Endothelial cell of umbilical vein (primary cell): Measurements from ENCODE around the gene ACKR3. TPM values are rescaled to one million over a fixed set of nuclear protein-coding genes. Genes with fewer than 3 reads are reported as not detected.

Experiments
- BruUV-seq: library from RNA; stranded (reverse); fragments of 400-500 nt; replicated peaks from 2 replicates; lab custom pipeline; 2021; lab: Mats Ljungman, UMichigan
- CTCF ChIA-PET: fragments of 300-600, 350-600 bp; sonication (Branson Sonifier 250); formaldehyde crosslinking; loops from one replicate; lab custom pipeline; 2021; ENCODE audit warnings: antibody characterized with exemption, inconsistent platforms; lab: Charles Lee
- POLR2A ChIA-PET: fragments of 300-600, 350-600 bp; sonication (Branson Sonifier 250); formaldehyde crosslinking; loops from one replicate; lab custom pipeline; 2021; ENCODE audit warnings: antibody characterized with exemption, inconsistent platforms; lab: Charles Lee
- DNase-seq: peaks from one replicate; pipeline ENCODE4 v3.0.0-alpha.2; 2011; ENCODE audit warnings: low read depth, low spot score
- FAIRE-seq: peaks from 2 replicates; lab custom pipeline; 2011; peaks lifted over from hg19 to GRCh38; lab: Jason Lieb, UNC
- H2AFZ ChIP-seq: 2 replicates; pipeline ENCODE4 v1.6.0; 2012; ENCODE audit warnings: low read depth, low read length, control low read depth, inconsistent platforms
- H3K27ac ChIP-seq: 2 replicates; pipeline ENCODE4 v1.5.1; 2011; ENCODE audit warnings: low read depth, mild to moderate bottlenecking, control low read depth, low read length, moderate library complexity; ENCODE audit not compliant: insufficient read depth
- H3K27me3 ChIP-seq, 2 experiments: 2 replicates each; pipeline versions ENCODE4 v1.6.0 to v1.6.1; 2011; ENCODE audit warnings: low read length in 2 of 2, mixed read lengths in 1 of 2; ENCODE audit not compliant: control insufficient read depth in 2 of 2, insufficient read depth in 2 of 2
- H3K36me3 ChIP-seq, 2 experiments: 2 replicates in 1 of 2; 3 replicates in 1 of 2; pipeline ENCODE4 v1.5.1; 2011; ENCODE audit warnings: low read length in 2 of 2, mild to moderate bottlenecking in 1 of 2, moderate library complexity in 1 of 2; ENCODE audit not compliant: control insufficient read depth in 2 of 2, insufficient read depth in 2 of 2; ENCODE audit errors: extremely low read depth in 1 of 2
- H3K4me1 ChIP-seq: 3 replicates; pipeline ENCODE4 v1.5.1; 2011; ENCODE audit warnings: mild to moderate bottlenecking, low read length; ENCODE audit not compliant: control insufficient read depth, insufficient read depth; ENCODE audit errors: extremely low read depth
- H3K4me2 ChIP-seq: 2 replicates; pipeline ENCODE4 v1.6.1; 2011; ENCODE audit warnings: low read length, control low read depth, mixed read lengths; ENCODE audit not compliant: insufficient read depth
- H3K4me3 ChIP-seq, 3 experiments: fragments of 200-600 bp in 1 of 3; sonication (generic), shearing (Covaris generic) in 1 of 3; replicated peaks in 1 of 3; 2 replicates each; pipeline ENCODE4 v1.5.1; 2011 to 2016; ENCODE audit warnings: control low read depth in 3 of 3, low read length in 3 of 3, mild to moderate bottlenecking in 2 of 3, inconsistent platforms in 1 of 3, low read depth in 1 of 3, moderate library complexity in 1 of 3; ENCODE audit not compliant: insufficient read depth in 1 of 3
- H3K79me2 ChIP-seq: 2 replicates; pipeline ENCODE4 v1.6.0; 2012; ENCODE audit warnings: low read length, inconsistent platforms; ENCODE audit not compliant: control insufficient read depth, insufficient read depth
- H3K9ac ChIP-seq: replicated peaks from 2 replicates; pipeline ENCODE3; 2011; ENCODE audit warnings: low read length, control low read depth; ENCODE audit not compliant: insufficient read depth; ENCODE audit errors: extremely low read depth
- H3K9me1 ChIP-seq: replicated peaks from 3 replicates; pipeline ENCODE4 v1.6.0; 2011; ENCODE audit warnings: mild to moderate bottlenecking, low read length; ENCODE audit not compliant: control insufficient read depth, insufficient read depth; ENCODE audit errors: extremely low read depth
- H3K9me3 ChIP-seq: replicated peaks from 2 replicates; pipeline ENCODE4 v1.5.1; 2012; ENCODE audit warnings: low read length, inconsistent platforms; ENCODE audit not compliant: control insufficient read depth, insufficient read depth
- H4K20me1 ChIP-seq: replicated peaks from 2 replicates; pipeline ENCODE3; 2011; ENCODE audit warnings: mild to moderate bottlenecking, low read length; ENCODE audit not compliant: control insufficient read depth, insufficient read depth; ENCODE audit errors: extremely low read depth
- EZH2 ChIP-seq: IDR thresholded peaks from 2 replicates; pipeline ENCODE4 v1.6.1; 2012; ENCODE audit warnings: borderline replicate concordance, low read depth, mild to moderate bottlenecking, moderate library complexity, low read length, inconsistent platforms; ENCODE audit not compliant: severe bottlenecking
- FOS ChIP-seq: IDR thresholded peaks from 2 replicates; pipeline ENCODE4 v1.6.1; 2011; ENCODE audit warnings: mild to moderate bottlenecking, low read length, moderate library complexity, borderline replicate concordance; ENCODE audit not compliant: insufficient read depth
- GATA2 ChIP-seq: IDR thresholded peaks from 2 replicates; pipeline ENCODE4 v1.7.0; 2011; ENCODE audit warnings: low read depth, mild to moderate bottlenecking, moderate library complexity, mixed read lengths, low read length; ENCODE audit not compliant: insufficient read length, insufficient read depth
- JUN ChIP-seq: IDR thresholded peaks from 2 replicates; pipeline ENCODE4 v1.6.1; 2011; ENCODE audit warnings: borderline replicate concordance, low read depth; ENCODE audit not compliant: insufficient read length, insufficient read depth
- MYC ChIP-seq: IDR thresholded peaks from one replicate; pipeline ENCODE4 v1.6.1; 2011; ENCODE audit warnings: mild to moderate bottlenecking, low read depth, low read length
- POLR2A ChIP-seq: IDR thresholded peaks from 2 replicates; pipeline ENCODE4 v1.6.1; 2012; ENCODE audit warnings: low read depth, mild to moderate bottlenecking, control low read depth, low read length
- POLR2AphosphoS5 ChIP-seq: IDR thresholded peaks from 2 replicates; pipeline ENCODE4 v1.6.1; 2012; ENCODE audit warnings: low read depth, mild to moderate bottlenecking, control low read depth, low read length, moderate library complexity; ENCODE audit not compliant: insufficient read depth
- dilution Hi-C: fragments of 300-500 bp; cut with MboI; formaldehyde crosslinking; loops from one replicate; pipeline ENCODE4 v1.15.0; 2019; ENCODE audit warnings: low sequenced_read_pairs; ENCODE audit not compliant: extremely low pct_ligation_motif_present
- intact Hi-C: fragments of 100-400 bp; cut with micrococcal nuclease; formaldehyde crosslinking; loops from one replicate; pipeline ENCODE4 v1.10.0; 2022
- polyA plus RNA-seq, 4 experiments: library from polyadenylated mRNA; depleted of rRNA in 3 of 4; stranded (reverse) in 3 of 4; unstranded in 1 of 4; fragments of >200 nt; gene quantifications; 2 replicates each; pipeline versions ENCODE4 v1.2.1 to v1.2.3, GENCODE V29; 2011 to 2012; ENCODE audit warnings: missing spikeins in 1 of 4
- total RNA-seq: library from RNA; stranded (reverse); gene quantifications from 2 replicates; pipeline ENCODE4 v1.2.3, GENCODE V29; 2021
- TF ChIP-seq, protein P1 (sequence below), 2 donors: IDR thresholded peaks; 1 replicate in 1 of 2; 2 replicates in 1 of 2; pipeline ENCODE4 v1.5.1; 2011; ENCODE audit warnings: low read length in 2 of 2, mild to moderate bottlenecking in 2 of 2, moderate library complexity in 2 of 2, control low read depth in 1 of 2, inconsistent platforms in 1 of 2, low read depth in 1 of 2; ENCODE audit not compliant: insufficient read depth in 1 of 2; ENCODE audit errors: extremely low read depth in 1 of 2
- TF ChIP-seq, protein P2 (sequence below): IDR thresholded peaks from 2 replicates; pipeline ENCODE4 v1.6.1; 2011; ENCODE audit not compliant: insufficient read depth, insufficient read length

Gene ACKR3
- total and polyA plus RNA-seq, 2 donors (not counting 3 experiments of a cell fraction or from before 2014, with no cell fraction given), result 31.1 to 428 TPM

DNA sequence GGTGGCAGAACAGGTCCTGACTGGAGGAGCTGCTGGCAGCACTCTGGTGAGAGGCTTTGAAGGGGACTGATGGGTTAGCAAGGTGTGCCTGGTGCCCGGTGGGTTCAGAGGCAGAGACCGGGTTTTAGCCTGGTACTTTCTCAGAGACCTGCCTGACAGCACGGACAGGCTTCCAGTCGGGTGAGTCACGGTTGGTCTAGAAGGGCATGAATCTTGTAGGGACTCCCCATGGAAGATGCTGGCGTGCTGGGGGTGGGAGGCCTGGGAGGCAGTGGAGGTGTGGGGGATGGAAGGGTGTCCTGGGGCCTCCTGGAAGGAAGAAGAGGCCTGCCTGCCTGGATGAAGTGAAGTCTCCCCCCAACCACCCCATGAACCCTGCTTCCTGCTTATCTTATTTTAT is 52.6 kb downstream of the ACKR3 start:
- Histone ChIP-seq H3K9me1 (no peaks in the 10 kb centered on the region), H3K79me2 (no peaks in the 10 kb centered on the region), H3K9ac (no peak overlapping the region), H3K27ac (no peak overlapping the region), H3K4me3 (no peak overlapping the region), H2AFZ (no peak overlapping the region), H4K20me1 (no peaks in the 10 kb centered on the region), H3K27me3 (no peaks in the 10 kb centered on the region), H3K4me1 (no peaks in the 10 kb centered on the region), H3K9me3 (no peaks in the 10 kb centered on the region), H3K4me2 (no peak overlapping the region), H3K36me3 (no peaks in the 10 kb centered on the region)
- intact Hi-C loops (no loop called here), dilution Hi-C loops (no loop called here)
- ChIA-PET POLR2A (no interaction called here), CTCF (no interaction called here)
- FAIRE-seq (no peak), DNase-seq (no peak)
- TF ChIP-seq JUN, result no peak
- no TSS peak for BruUV-seq

DNA sequence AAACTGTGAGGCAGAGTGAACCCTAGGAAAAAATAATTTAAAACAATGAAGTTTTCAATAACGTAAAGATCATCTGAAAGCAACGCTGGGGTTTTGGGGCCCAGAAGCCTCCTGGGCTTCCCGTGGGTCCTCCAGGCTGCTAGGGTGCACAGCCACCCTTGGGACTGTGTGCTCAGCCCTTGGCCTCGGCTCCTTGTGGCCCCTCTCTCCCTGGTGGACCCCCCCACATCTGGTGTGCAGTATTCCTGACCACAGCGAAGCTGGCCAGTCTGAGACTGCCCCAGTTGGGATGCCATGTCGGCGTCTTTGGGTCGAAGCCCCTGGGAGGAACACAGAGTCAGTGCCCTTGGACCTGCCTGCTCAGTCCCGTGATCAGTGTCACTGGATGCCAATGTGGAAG is 53.0 kb downstream of the ACKR3 start:
- intact Hi-C loops, result no loop called here
- Histone ChIP-seq H3K9me3 (no peaks in the 10 kb centered on the region), H4K20me1 (no peaks in the 10 kb centered on the region), H3K27me3 (no peaks in the 10 kb centered on the region), H3K9ac (no peak overlapping the region), H2AFZ (no peak overlapping the region), H3K4me3 (no peak overlapping the region), H3K79me2 (no peaks in the 10 kb centered on the region), H3K4me2 (no peak overlapping the region), H3K9me1 (no peaks in the 10 kb centered on the region), H3K4me1 (no peaks in the 10 kb centered on the region), H3K27ac (no peak overlapping the region), H3K36me3 (no peaks in the 10 kb centered on the region)
- CTCF ChIA-PET, result no interaction called here
- no peak for DNase-seq
- no peak for FAIRE-seq
- POLR2A ChIA-PET, result no interaction called here
- BruUV-seq, result no TSS peak
- TF ChIP-seq GATA2 (no peak), MYC (no peak), JUN (no peak), EZH2 (no peak), FOS (no peak), POLR2A (no peak), POLR2AphosphoS5 (no peak)
- TF ChIP-seq, protein P1, sequence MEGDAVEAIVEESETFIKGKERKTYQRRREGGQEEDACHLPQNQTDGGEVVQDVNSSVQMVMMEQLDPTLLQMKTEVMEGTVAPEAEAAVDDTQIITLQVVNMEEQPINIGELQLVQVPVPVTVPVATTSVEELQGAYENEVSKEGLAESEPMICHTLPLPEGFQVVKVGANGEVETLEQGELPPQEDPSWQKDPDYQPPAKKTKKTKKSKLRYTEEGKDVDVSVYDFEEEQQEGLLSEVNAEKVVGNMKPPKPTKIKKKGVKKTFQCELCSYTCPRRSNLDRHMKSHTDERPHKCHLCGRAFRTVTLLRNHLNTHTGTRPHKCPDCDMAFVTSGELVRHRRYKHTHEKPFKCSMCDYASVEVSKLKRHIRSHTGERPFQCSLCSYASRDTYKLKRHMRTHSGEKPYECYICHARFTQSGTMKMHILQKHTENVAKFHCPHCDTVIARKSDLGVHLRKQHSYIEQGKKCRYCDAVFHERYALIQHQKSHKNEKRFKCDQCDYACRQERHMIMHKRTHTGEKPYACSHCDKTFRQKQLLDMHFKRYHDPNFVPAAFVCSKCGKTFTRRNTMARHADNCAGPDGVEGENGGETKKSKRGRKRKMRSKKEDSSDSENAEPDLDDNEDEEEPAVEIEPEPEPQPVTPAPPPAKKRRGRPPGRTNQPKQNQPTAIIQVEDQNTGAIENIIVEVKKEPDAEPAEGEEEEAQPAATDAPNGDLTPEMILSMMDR (IDR thresholded peaks at IDR 0.05; ENCODE audit: extremely low read depth in 1 of 2, insufficient read depth in 1 of 2, low read depth in 1 of 2, low read length in 2 of 2), result no peak
- TF ChIP-seq, protein P2, sequence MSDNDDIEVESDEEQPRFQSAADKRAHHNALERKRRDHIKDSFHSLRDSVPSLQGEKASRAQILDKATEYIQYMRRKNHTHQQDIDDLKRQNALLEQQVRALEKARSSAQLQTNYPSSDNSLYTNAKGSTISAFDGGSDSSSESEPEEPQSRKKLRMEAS, result no peak
- dilution Hi-C loops, result no loop called here
